ENCODE results near the gene SGK1. TPM values are rescaled to one million over a fixed set of nuclear protein-coding genes. Genes with fewer than 3 reads are reported as not detected.
A peak's percentile ranks its signal among the peaks of the same experiment; 100 is the strongest.

Gene SGK1
- total RNA-seq, 1 experiment from 2014 or later = 23.2 TPM

DNA sequence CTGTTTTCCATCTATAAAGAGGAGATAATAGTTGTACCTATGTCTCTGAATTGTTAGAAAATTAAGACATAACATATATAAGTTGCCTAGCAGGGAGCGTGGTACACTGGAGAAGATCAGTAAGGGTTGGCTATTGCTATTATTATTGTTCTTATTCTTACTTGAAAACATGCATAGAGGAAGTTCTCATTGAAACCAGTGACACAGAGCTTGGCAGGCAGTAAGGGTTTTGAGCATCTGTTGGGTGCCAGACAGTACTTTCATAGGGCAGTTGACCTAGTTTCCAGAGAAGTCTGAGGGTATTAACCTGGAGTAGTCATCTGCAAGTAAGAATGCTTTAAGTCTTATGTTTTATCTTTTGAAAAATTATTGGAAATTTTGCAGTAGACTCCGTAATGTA is 13.3 kb upstream of the SGK1 start:
- TF ChIP-seq, protein P1, sequence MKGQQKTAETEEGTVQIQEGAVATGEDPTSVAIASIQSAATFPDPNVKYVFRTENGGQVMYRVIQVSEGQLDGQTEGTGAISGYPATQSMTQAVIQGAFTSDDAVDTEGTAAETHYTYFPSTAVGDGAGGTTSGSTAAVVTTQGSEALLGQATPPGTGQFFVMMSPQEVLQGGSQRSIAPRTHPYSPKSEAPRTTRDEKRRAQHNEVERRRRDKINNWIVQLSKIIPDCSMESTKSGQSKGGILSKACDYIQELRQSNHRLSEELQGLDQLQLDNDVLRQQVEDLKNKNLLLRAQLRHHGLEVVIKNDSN (CRISPR knock-in tag; IDR thresholded peaks at IDR 0.05) = no peak
- TF ChIP-seq PRRX2 (CRISPR knock-in tag; IDR thresholded peaks at IDR 0.05) (no peak), ZNF317 (CRISPR knock-in tag; IDR thresholded peaks at IDR 0.05; ENCODE audit: borderline replicate concordance, low read depth) (no peak), JAZF1 (CRISPR knock-in tag; IDR thresholded peaks at IDR 0.05) (no peak)
- Mint-ChIP-seq H3K36me3 (no peaks in the 10 kb centered on the region), H3K4me1 (no peaks in the 10 kb centered on the region), H3K9me3 (no peaks in the 10 kb centered on the region), H3K4me3 (no peak overlapping the region), H3K27me3 (ENCODE audit: low read depth) (no peaks in the 10 kb centered on the region), H3K27ac (no peak overlapping the region)
- POLR2A ChIA-PET = no interaction called here
- CTCF ChIA-PET = no interaction called here
- ATAC-seq (no peak), DNase-seq (ENCODE audit: low spot score) (no peak)

DNA sequence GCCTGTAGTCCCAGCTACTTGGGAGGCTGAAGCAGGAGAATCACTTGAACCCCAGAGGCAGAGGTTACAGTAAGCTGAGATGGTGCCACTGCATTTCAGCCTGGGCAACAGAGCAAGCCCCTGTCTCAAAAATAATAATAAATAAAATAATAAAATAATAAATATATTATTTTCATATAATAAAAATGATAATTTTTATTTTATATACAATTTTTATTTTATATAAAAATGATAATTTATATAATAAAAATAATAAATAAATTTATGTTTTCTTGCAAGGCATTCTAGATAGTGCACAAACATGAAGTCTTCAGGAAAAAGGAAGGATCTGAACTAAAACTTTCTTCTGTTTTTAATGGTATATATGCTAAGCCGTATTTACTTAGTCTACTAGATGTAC is 12.6 kb upstream of the SGK1 start:
- Mint-ChIP-seq H3K27me3 (ENCODE audit: low read depth) (no peaks in the 10 kb centered on the region), H3K4me1 (no peaks in the 10 kb centered on the region), H3K9me3 (no peaks in the 10 kb centered on the region), H3K4me3 (no peak overlapping the region), H3K27ac (no peak overlapping the region), H3K36me3 (no peaks in the 10 kb centered on the region)
- ChIA-PET CTCF (no interaction called here), POLR2A (no interaction called here)
- TF ChIP-seq ZBTB21 (CRISPR knock-in tag; IDR thresholded peaks at IDR 0.05; ENCODE audit: borderline replicate concordance) = no peak
- no peak for TF ChIP-seq ZNF232 (CRISPR knock-in tag; IDR thresholded peaks at IDR 0.05)
- TF ChIP-seq NFYB (CRISPR knock-in tag; conservative IDR thresholded peaks at IDR 0.05; ENCODE audit: low read depth) = no peak
- TF ChIP-seq SOX15 (CRISPR knock-in tag; IDR thresholded peaks at IDR 0.05) = no peak
- TF ChIP-seq SP1 (CRISPR knock-in tag; conservative IDR thresholded peaks at IDR 0.05) = no peak
- TF ChIP-seq EMX1 (CRISPR knock-in tag; IDR thresholded peaks at IDR 0.05) = no peak
- peak; percentile 100 for TF ChIP-seq HMGA2 (CRISPR knock-in tag; IDR thresholded peaks at IDR 0.05)
- DNase-seq (ENCODE audit: low spot score) (no peak), ATAC-seq (no peak)

DNA sequence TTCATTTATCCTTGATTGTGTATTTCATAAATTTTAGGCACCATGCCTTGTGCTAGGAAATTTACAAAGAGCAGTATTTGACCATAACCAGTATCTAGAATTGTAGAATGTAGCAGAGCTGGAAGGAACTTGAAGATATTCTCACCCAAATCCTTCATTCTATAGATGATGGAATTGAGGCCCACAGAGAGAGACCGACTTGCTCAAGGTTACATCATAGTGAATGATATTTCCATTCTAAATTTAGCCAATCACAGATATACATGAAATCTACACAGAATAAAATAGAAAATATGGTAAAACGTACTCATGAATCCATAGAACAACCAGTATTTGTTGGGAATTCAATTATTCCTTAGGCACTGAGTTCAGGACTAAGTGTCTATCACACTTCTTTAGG is 10.9 kb upstream of the SGK1 start:
- Mint-ChIP-seq H3K27me3 (ENCODE audit: low read depth) (no peaks in the 10 kb centered on the region), H3K4me1 (peaks cover 4% of the 10 kb centered on the region; the same call in 1 of the 2 replicates), H3K9me3 (no peaks in the 10 kb centered on the region), H3K4me3 (no peak overlapping the region), H3K27ac (no peak overlapping the region), H3K36me3 (no peaks in the 10 kb centered on the region)
- no peak for TF ChIP-seq GABPB1 (CRISPR knock-in tag; IDR thresholded peaks at IDR 0.05)
- TF ChIP-seq, protein P2, sequence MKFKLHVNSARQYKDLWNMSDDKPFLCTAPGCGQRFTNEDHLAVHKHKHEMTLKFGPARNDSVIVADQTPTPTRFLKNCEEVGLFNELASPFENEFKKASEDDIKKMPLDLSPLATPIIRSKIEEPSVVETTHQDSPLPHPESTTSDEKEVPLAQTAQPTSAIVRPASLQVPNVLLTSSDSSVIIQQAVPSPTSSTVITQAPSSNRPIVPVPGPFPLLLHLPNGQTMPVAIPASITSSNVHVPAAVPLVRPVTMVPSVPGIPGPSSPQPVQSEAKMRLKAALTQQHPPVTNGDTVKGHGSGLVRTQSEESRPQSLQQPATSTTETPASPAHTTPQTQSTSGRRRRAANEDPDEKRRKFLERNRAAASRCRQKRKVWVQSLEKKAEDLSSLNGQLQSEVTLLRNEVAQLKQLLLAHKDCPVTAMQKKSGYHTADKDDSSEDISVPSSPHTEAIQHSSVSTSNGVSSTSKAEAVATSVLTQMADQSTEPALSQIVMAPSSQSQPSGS (CRISPR knock-in tag; IDR thresholded peaks at IDR 0.05; ENCODE audit: borderline replicate concordance, low read depth) = no peak
- TF ChIP-seq, protein P3, sequence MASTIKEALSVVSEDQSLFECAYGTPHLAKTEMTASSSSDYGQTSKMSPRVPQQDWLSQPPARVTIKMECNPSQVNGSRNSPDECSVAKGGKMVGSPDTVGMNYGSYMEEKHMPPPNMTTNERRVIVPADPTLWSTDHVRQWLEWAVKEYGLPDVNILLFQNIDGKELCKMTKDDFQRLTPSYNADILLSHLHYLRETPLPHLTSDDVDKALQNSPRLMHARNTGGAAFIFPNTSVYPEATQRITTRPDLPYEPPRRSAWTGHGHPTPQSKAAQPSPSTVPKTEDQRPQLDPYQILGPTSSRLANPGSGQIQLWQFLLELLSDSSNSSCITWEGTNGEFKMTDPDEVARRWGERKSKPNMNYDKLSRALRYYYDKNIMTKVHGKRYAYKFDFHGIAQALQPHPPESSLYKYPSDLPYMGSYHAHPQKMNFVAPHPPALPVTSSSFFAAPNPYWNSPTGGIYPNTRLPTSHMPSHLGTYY (CRISPR knock-in tag; IDR thresholded peaks at IDR 0.05) = no peak
- TF ChIP-seq SMAD4 (CRISPR knock-in tag; IDR thresholded peaks at IDR 0.05) = no peak
- TF ChIP-seq TEAD1 (CRISPR knock-in tag; IDR thresholded peaks at IDR 0.05) = no peak
- TF ChIP-seq, protein P4, sequence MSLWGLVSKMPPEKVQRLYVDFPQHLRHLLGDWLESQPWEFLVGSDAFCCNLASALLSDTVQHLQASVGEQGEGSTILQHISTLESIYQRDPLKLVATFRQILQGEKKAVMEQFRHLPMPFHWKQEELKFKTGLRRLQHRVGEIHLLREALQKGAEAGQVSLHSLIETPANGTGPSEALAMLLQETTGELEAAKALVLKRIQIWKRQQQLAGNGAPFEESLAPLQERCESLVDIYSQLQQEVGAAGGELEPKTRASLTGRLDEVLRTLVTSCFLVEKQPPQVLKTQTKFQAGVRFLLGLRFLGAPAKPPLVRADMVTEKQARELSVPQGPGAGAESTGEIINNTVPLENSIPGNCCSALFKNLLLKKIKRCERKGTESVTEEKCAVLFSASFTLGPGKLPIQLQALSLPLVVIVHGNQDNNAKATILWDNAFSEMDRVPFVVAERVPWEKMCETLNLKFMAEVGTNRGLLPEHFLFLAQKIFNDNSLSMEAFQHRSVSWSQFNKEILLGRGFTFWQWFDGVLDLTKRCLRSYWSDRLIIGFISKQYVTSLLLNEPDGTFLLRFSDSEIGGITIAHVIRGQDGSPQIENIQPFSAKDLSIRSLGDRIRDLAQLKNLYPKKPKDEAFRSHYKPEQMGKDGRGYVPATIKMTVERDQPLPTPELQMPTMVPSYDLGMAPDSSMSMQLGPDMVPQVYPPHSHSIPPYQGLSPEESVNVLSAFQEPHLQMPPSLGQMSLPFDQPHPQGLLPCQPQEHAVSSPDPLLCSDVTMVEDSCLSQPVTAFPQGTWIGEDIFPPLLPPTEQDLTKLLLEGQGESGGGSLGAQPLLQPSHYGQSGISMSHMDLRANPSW (CRISPR knock-in tag; conservative IDR thresholded peaks at IDR 0.05; ENCODE audit: low read depth) = no peak
- TF ChIP-seq TEAD4 (CRISPR knock-in tag; IDR thresholded peaks at IDR 0.05) = no peak
- no peak for TF ChIP-seq ZNF121 (CRISPR knock-in tag; IDR thresholded peaks at IDR 0.05)
- TF ChIP-seq, protein P5, sequence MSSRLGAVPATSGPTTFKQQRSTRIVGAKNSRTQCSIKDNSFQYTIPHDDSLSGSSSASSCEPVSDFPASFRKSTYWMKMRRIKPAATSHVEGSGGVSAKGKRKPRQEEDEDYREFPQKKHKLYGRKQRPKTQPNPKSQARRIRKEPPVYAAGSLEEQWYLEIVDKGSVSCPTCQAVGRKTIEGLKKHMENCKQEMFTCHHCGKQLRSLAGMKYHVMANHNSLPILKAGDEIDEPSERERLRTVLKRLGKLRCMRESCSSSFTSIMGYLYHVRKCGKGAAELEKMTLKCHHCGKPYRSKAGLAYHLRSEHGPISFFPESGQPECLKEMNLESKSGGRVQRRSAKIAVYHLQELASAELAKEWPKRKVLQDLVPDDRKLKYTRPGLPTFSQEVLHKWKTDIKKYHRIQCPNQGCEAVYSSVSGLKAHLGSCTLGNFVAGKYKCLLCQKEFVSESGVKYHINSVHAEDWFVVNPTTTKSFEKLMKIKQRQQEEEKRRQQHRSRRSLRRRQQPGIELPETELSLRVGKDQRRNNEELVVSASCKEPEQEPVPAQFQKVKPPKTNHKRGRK (CRISPR knock-in tag; IDR thresholded peaks at IDR 0.05; ENCODE audit: borderline replicate concordance) = no peak
- TF ChIP-seq EMX1 (CRISPR knock-in tag; IDR thresholded peaks at IDR 0.05) = no peak
- CTCF ChIA-PET = interaction anchor here (0.7 to 0.8 kb wide), 2 partner anchors 11 to 16 kb away, joined by 3 read pairs; no protein-coding TSS in a partner anchor
- ATAC-seq = no peak
- DNase-seq (ENCODE audit: low spot score) = no peak
- POLR2A ChIA-PET = interaction anchor here (0.6 kb wide), 1 partner anchor 9 kb away, joined by 3 read pairs; no protein-coding TSS in a partner anchor
